Ishikawa (cell line): ENCODE results near the gene EMC10.
A peak's percentile ranks its signal among the peaks of the same experiment; 100 is the strongest.

ENCODE experiments used
- CEBPB ChIP-seq: IDR thresholded peaks from 2 replicates; pipeline ENCODE4 v1.6.1; 2012
- CREB1 ChIP-seq: IDR thresholded peaks from 2 replicates; pipeline ENCODE4 v1.6.1; 2012; ENCODE audit warnings: low read depth
- EGR1 ChIP-seq: IDR thresholded peaks from 2 replicates; pipeline ENCODE4 v1.6.1; 2012
- EP300 ChIP-seq: IDR thresholded peaks from 2 replicates; pipeline ENCODE4 v1.6.1; 2012; ENCODE audit warnings: borderline replicate concordance
- FOXM1 ChIP-seq: IDR thresholded peaks from 2 replicates; pipeline ENCODE4 v1.6.1; 2012; ENCODE audit warnings: low read depth, borderline replicate concordance
- MAX ChIP-seq: IDR thresholded peaks from 2 replicates; pipeline ENCODE4 v1.6.1; 2012
- NFIC ChIP-seq: IDR thresholded peaks from 2 replicates; pipeline ENCODE4 v1.6.1; 2012
- RAD21 ChIP-seq: IDR thresholded peaks from 2 replicates; pipeline ENCODE4 v1.6.1; 2012; ENCODE audit warnings: low read depth
- REST ChIP-seq: IDR thresholded peaks from 2 replicates; pipeline ENCODE4 v1.6.1; 2012; ENCODE audit warnings: low read depth, mild to moderate bottlenecking
- TAF1 ChIP-seq: IDR thresholded peaks from 2 replicates; pipeline ENCODE4 v1.6.1; 2012; ENCODE audit warnings: low read depth, mild to moderate bottlenecking
- TCF12 ChIP-seq: IDR thresholded peaks from 2 replicates; pipeline ENCODE4 v1.6.1; 2012; ENCODE audit warnings: low read depth
- TEAD4 ChIP-seq: IDR thresholded peaks from 2 replicates; pipeline ENCODE4 v1.6.1; 2012
- USF1 ChIP-seq: IDR thresholded peaks from 2 replicates; pipeline ENCODE4 v1.6.1; 2012
- YY1 ChIP-seq: IDR thresholded peaks from 2 replicates; pipeline ENCODE4 v1.6.1; 2012; ENCODE audit warnings: low read depth
- ZBTB7A ChIP-seq: IDR thresholded peaks from 2 replicates; pipeline ENCODE4 v1.6.1; 2012; ENCODE audit warnings: low read depth

EMC10 gene

GRCh38 chr19:50476224-50476906 is at the start of gene EMC10, which contains the start of gene GARIN5A:
TSS of gene EMC10 (plus strand) at chr19:50476507. CDS start at chr19:50476545, 38 bp downstream.
TSS of gene GARIN5A (minus strand) at chr19:50476848. CDS start at chr19:50476388, 460 bp downstream.
- TF ChIP-seq TCF12 (0 out of 2 replicates have a peak, but pooled peaks have one; percentile 30), REST (no peak), EGR1 (no peak), TEAD4 (peak; percentile 42; the same call in 1 of the 2 replicates), MAX (peak; percentile 67), CEBPB (no peak; the same call in 1 of the 2 replicates), YY1 (peak; percentile 92), CREB1 (peak; percentile 99), ZBTB7A (no peak), TAF1 (peak; percentile 97), RAD21 (no peak), FOXM1 (no peak), EP300 (peak; percentile 12; the same call in 1 of the 2 replicates), USF1 (peak; percentile 14; the same call in 1 of the 2 replicates), NFIC (peak; percentile 90)

- TF ChIP-seq EP300 (no peak), ZBTB7A (no peak)
Measured at GRCh38 chr19:50427318-50427925, 48.9 kb upstream of the EMC10 start.

GRCh38 chr19:50427997-50428425 is 48.3 kb upstream of the EMC10 start:
- TF ChIP-seq MAX (peak; percentile 15; the same call in 1 of the 2 replicates), TCF12 (no peak)

GRCh38 chr19:50428772-50429463 is 47.4 kb upstream of the EMC10 start:
- TF ChIP-seq CEBPB (no peak), EP300 (no peak), TAF1 (no peak), TEAD4 (no peak), USF1 (no peak), CREB1 (no peak), ZBTB7A (no peak), TCF12 (no peak), RAD21 (no peak), MAX (no peak), FOXM1 (no peak), REST (no peak), NFIC (no peak), YY1 (no peak), EGR1 (no peak)

GRCh38 chr19:50430888-50431342 is 45.4 kb upstream of the EMC10 start:
- TF ChIP-seq CREB1 (no peak), TCF12 (no peak), ZBTB7A (no peak), FOXM1 (no peak), RAD21 (no peak), YY1 (no peak), MAX (no peak), EGR1 (no peak), TEAD4 (no peak), TAF1 (no peak), NFIC (no peak), CEBPB (no peak)
